Brain microvascular endothelial cell (primary cell): ENCODE results near the gene SEPTIN12.

Experiments used
- DNase-seq: peaks from one replicate; pipeline ENCODE4 v3.0.0-alpha.2; 2020
- H3K27ac ChIP-seq: fragments of 250-450 bp; sonication (Bioruptor Pico); 2 replicates; pipeline ENCODE4 v1.5.1; 2020; ENCODE audit warnings: mild to moderate bottlenecking, moderate library complexity
- H3K27me3 ChIP-seq: fragments of 250-450 bp; sonication (Bioruptor Pico); replicated peaks from 2 replicates; pipeline ENCODE4 v1.5.1; 2020; ENCODE audit warnings: mild to moderate bottlenecking
- H3K36me3 ChIP-seq: fragments of 250-450 bp; sonication (Bioruptor Pico); replicated peaks from 2 replicates; pipeline ENCODE4 v1.5.1; 2020; ENCODE audit warnings: mild to moderate bottlenecking
- H3K4me3 ChIP-seq: 2 replicates; pipeline ENCODE4 v1.5.1; 2011; ENCODE audit warnings: low read depth, mild to moderate bottlenecking, control low read depth, low read length, moderate library complexity
- in situ Hi-C: cut with HindIII; loops from 2 replicates; pipeline ENCODE4 v1.10.0; 2017; ENCODE audit warnings: low sequenced_read_pairs, low pct_ligation_motif_present
- TF ChIP-seq, protein P1 (sequence below): IDR thresholded peaks from 2 replicates; pipeline ENCODE4 v1.5.1; 2011; ENCODE audit warnings: low read depth, mild to moderate bottlenecking, moderate library complexity, low read length, control low read depth, inconsistent platforms; ENCODE audit errors: missing control alignments

Gene SEPTIN12

DNA sequence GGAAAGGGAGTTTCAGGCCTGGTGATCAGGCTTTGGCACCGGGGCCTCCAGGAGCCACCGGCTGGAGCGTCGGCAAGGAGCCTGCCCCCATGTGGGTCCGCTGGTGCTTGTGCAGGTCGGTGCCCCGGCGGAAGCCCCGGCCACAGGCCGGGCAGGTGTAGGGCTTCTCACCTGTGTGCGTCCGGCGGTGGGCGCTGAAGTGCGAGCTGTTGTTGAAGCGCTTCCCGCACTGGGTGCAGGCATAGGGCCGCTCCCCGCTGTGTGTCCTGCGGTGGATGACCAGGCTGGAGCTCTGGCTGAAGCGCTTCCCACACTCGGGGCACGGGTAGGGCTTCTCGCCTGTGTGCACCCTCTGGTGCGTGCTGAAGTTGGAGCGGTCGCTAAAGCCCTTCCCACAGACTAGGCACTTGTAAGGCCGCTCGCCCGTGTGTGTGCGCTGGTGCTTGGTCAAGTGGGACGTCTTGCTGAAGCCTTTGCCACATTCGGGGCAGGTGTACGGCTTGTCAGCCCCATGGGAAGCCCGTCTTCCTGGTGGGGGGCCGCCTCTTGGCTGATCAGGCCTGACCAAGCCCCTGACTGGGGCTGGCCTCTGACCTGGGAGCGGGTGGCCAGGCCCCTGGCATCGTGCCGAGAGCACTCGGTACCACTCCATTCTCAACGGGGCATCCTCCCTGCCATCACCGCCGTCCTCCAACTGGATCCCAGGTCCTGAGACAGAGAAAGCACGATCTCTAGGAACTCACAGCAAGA lies 35.6 kb downstream of the SEPTIN12 start:
- Histone ChIP-seq H3K36me3 (peaks cover 37% of the 10 kb centered on the region), H3K27ac (no peak overlapping the region), H3K4me3 (no peak overlapping the region), H3K27me3 (no peaks in the 10 kb centered on the region)
- no peak for DNase-seq
- in situ Hi-C loops, result no loop called here
- TF ChIP-seq, protein P1, sequence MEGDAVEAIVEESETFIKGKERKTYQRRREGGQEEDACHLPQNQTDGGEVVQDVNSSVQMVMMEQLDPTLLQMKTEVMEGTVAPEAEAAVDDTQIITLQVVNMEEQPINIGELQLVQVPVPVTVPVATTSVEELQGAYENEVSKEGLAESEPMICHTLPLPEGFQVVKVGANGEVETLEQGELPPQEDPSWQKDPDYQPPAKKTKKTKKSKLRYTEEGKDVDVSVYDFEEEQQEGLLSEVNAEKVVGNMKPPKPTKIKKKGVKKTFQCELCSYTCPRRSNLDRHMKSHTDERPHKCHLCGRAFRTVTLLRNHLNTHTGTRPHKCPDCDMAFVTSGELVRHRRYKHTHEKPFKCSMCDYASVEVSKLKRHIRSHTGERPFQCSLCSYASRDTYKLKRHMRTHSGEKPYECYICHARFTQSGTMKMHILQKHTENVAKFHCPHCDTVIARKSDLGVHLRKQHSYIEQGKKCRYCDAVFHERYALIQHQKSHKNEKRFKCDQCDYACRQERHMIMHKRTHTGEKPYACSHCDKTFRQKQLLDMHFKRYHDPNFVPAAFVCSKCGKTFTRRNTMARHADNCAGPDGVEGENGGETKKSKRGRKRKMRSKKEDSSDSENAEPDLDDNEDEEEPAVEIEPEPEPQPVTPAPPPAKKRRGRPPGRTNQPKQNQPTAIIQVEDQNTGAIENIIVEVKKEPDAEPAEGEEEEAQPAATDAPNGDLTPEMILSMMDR, result no peak

DNA sequence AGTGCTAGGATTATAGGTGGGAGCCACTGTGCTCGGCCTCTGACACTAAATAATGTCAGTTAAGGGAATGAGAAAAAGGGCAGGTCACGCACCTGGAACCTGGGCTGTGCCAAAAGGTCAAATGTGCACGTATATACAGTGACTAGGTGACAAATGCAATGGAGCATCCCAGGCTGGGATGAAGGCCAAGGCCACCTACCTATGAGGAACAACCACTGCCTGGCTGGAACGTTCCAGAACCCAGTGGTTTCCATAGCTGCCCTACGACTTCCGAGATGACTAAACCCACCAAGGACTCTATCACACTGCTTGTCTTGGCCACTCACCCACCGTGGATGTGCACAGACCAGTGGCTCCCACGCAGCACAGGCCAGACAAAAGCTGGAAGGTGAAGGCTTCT lies 37.2 kb downstream of the SEPTIN12 start:
- peaks cover 36% of the 10 kb centered on the region for H3K36me3 ChIP-seq
- H3K4me3 ChIP-seq, result no peak overlapping the region
- in situ Hi-C loops, result no loop called here
- H3K27ac ChIP-seq, result no peak overlapping the region
- DNase-seq, result no peak
- no peaks in the 10 kb centered on the region for H3K27me3 ChIP-seq
- TF ChIP-seq, protein P1, result no peak

DNA sequence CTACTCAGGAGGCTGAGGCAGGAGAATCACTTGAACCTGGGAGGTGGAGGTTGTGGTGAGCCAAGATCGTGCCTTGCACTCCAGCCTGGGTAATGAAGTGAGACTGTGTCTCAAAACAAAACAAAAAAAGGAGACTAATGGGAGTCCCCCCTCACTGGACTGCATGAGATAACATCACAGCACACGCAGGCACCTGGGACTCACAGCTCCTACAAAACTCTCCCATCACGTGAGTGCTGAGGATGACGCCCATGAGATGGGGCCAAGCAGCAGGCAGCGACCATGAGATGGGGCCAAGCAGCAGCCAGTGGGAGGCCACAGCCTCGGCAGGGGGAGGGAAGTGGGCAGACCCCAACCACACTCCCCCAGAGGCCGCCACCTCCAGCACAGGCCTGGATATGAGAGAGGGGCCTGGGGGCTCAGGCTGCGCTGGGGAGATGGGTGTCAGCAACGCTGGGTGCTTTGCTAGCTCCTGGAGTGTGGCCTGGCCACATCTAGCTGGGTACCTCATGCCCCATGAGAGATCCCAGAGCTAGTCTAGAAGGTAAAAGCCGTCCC lies 38.4 kb downstream of the SEPTIN12 start:
- DNase-seq, result no peak
- Histone ChIP-seq H3K27me3 (no peaks in the 10 kb centered on the region), H3K4me3 (no peak overlapping the region), H3K27ac (no peak overlapping the region), H3K36me3 (peaks cover 26% of the 10 kb centered on the region)
- in situ Hi-C loops, result no loop called here
- TF ChIP-seq, protein P1, result no peak

DNA sequence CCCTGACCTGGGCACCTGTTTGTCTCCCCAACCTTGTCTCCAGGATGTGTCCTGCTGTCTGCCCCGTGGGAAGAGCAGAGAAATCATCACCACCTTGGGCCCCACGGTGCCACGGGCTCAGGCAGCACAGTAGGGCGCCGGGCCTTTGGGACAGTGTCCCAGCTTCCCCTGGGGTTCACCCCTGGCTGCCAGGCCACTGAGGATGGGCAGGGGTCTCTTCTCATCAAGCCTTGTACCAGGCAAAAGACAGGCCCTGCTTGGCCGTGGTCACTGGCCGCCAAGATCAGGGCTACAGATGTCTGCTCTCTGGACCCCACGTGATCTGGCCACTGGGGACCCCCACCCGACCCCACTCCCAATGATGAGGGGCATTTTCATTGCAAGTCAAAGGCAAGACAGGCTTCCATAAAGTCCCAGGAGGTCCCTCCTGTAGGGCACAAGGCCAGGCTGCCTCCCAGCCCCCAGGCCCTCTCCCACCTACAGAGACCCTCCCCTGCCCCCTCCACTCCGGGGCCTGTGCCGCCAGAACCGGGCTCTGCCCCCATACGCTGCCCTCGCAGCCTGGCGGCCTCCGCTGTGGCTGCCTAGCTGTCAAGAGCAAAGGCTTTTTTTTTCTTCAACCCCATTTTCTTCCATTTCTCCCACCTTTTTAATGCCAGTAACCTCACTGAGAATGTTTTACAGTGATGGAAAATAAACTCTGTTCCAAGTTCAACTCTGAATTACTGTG lies 39.3 kb downstream of the SEPTIN12 start:
- Histone ChIP-seq H3K4me3 (no peak overlapping the region), H3K27me3 (no peaks in the 10 kb centered on the region), H3K36me3 (peaks cover 25% of the 10 kb centered on the region), H3K27ac (no peak overlapping the region)
- TF ChIP-seq, protein P1, result no peak
- no peak for DNase-seq
- in situ Hi-C loops, result no loop called here

DNA sequence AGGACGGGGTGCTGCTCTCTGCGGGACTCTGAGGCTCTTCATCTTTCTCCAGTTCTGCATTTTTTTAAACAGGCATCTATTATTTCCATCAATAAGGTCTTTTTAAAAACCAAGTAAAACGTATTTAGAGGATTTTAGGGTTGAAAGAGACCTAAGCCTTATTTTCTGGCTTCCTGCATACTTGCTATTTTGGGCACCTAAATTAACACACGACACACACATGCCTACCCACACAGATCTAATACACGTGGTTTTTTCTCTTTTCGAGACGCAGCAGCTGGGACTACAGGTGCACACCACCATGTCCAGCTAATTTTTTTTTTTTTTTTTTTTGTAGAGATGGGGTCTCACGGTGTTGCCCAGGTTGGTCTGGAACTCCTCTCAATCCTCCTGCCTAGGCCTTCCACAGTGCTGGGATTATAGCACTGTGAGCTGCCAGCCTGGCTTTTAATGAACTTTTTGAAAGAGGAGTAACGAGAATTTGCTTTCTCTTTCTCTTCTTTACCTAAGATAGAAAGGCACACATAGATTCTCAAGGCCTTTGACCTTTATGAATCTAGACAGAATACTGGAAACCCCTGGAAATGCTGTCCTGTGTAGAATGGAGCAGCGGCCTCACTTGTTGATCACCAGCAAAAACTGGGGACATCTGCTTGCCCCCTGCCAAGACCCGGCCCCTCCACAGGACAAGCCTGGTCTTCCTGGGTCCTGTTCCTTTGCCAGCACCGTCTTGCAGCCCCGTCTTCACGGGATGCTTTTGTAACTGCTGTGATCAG lies 40.1 kb downstream of the SEPTIN12 start:
- TF ChIP-seq, protein P1, result no peak
- Histone ChIP-seq H3K4me3 (no peak overlapping the region), H3K36me3 (peaks cover 24% of the 10 kb centered on the region), H3K27me3 (no peaks in the 10 kb centered on the region), H3K27ac (no peak overlapping the region)
- DNase-seq, result no peak
- in situ Hi-C loops, result no loop called here
